Mesendoderm (in vitro differentiated cells): ENCODE measurements around the gene KCNK5.

Source experiments
- DNase-seq: peaks from one replicate; pipeline ENCODE4 v3.0.0; 2013
- H2AK5ac ChIP-seq: 2 replicates; pipeline ENCODE4 v1.6.1; 2013; ENCODE audit warnings: low read length, inconsistent platforms
- H2BK120ac ChIP-seq: 2 replicates; pipeline ENCODE4 v1.6.1; 2013; ENCODE audit warnings: low read depth, mild to moderate bottlenecking, low read length, moderate library complexity, mixed read lengths
- H2BK15ac ChIP-seq: replicated peaks from 2 replicates; pipeline ENCODE4 v1.6.1; 2013; ENCODE audit warnings: low read depth, mild to moderate bottlenecking, moderate library complexity
- H2BK5ac ChIP-seq: 2 replicates; pipeline ENCODE4 v1.6.1; 2013; ENCODE audit warnings: low read length, inconsistent platforms
- H3K18ac ChIP-seq: 2 replicates; pipeline ENCODE4 v1.6.1; 2013; ENCODE audit warnings: mild to moderate bottlenecking, low read length, mixed read lengths
- H3K23ac ChIP-seq: one replicate; pipeline ENCODE4 v1.6.1; 2013; ENCODE audit warnings: low read length
- H3K27ac ChIP-seq: 2 replicates; pipeline ENCODE4 v1.5.1; 2013; ENCODE audit warnings: low read depth, mild to moderate bottlenecking, inconsistent platforms, low read length, moderate library complexity
- H3K27me3 ChIP-seq: 2 replicates; pipeline ENCODE4 v1.6.1; 2013; ENCODE audit warnings: low read length, control low read depth, mild to moderate bottlenecking, inconsistent platforms; ENCODE audit not compliant: insufficient read depth, poor library complexity
- H3K36me3 ChIP-seq: 2 replicates; pipeline ENCODE4 v1.6.1; 2013; ENCODE audit warnings: low read length, inconsistent platforms; ENCODE audit not compliant: control insufficient read depth, insufficient read depth
- H3K4ac ChIP-seq: one replicate; pipeline ENCODE4 v1.6.1; 2013; ENCODE audit warnings: low read depth, mild to moderate bottlenecking, low read length, moderate library complexity
- H3K4me1 ChIP-seq: 2 replicates; pipeline ENCODE4 v1.6.1; 2013; ENCODE audit warnings: low read depth, low read length, inconsistent platforms; ENCODE audit not compliant: control insufficient read depth
- H3K4me2 ChIP-seq: 2 replicates; pipeline ENCODE4 v1.6.1; 2013; ENCODE audit warnings: low read length
- H3K4me3 ChIP-seq: 2 replicates; pipeline ENCODE4 v1.5.1; 2013; ENCODE audit warnings: mild to moderate bottlenecking, low read length
- H3K56ac ChIP-seq: one replicate; pipeline ENCODE4 v1.6.1; 2013; ENCODE audit warnings: low read length
- H3K79me1 ChIP-seq: 2 replicates; pipeline ENCODE4 v1.6.1; 2013; ENCODE audit warnings: low read length, inconsistent platforms
- H3K79me2 ChIP-seq: 2 replicates; pipeline ENCODE4 v1.6.1; 2013; ENCODE audit warnings: mild to moderate bottlenecking, low read length; ENCODE audit not compliant: control insufficient read depth, insufficient read depth
- H3K9ac ChIP-seq: 2 replicates; pipeline ENCODE4 v1.6.1; 2013; ENCODE audit warnings: low read length, inconsistent platforms
- H4K5ac ChIP-seq: one replicate; pipeline ENCODE4 v1.6.1; 2013; ENCODE audit warnings: low read length
- H4K8ac ChIP-seq: one replicate; pipeline ENCODE4 v1.6.1; 2013; ENCODE audit warnings: low read depth, mild to moderate bottlenecking, control low read depth, low read length, moderate library complexity
- WGBS: extraction: QIAGEN DNeasy Blood & Tissue Kit; methylation state at CpG from one replicate; pipeline ENCODE4 v1.1.7; 2013; ENCODE audit warnings: low lambda C conversion rate, missing lambda C conversion rate; ENCODE audit not compliant: insufficient coverage; ENCODE audit errors: extremely low coverage; 5-methylcytosine and 5-hydroxymethylcytosine counted together

The KCNK5 gene

DNA sequence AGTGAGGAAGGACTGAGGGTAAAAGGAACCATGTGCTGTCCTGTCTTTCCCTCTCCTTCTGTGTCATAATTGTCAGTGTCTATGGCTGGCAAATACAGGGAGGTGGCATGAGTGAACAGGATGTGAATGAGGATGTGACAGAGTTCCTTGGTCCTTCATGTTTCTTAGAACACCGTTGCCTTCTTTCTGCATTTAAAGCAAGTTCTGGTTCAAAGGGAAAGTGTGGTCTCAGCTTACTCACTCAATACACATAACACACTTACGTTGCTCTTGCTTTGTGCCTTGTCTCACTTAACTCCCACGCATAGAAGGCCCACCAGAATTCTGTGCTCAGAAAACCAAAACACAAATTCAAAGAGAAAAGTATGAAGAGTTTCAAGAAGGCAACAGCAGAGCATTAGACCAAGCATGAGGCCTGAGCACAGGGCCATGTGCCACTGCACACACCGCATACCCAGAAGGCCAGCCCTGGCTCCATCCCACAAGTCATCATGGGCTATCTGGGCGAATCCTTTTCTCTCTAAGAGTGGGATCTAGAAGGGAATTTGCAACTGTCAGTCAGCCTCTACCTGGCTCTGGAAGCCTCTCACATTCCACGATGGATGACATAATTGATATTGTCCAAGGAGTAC is 75.4 kb downstream of the KCNK5 start:
- Histone ChIP-seq H3K4me3 (no peak overlapping the region), H2BK120ac (no peak overlapping the region), H3K56ac (peak overlapping the region; percentile 17), H3K9ac (no peak overlapping the region), H3K4me1 (no peaks in the 10 kb centered on the region), H2BK15ac (no peak overlapping the region), H3K79me2 (no peaks in the 10 kb centered on the region), H3K23ac (no peak overlapping the region), H4K5ac (no peak overlapping the region), H3K79me1 (no peaks in the 10 kb centered on the region), H3K4me2 (no peak overlapping the region), H3K27me3 (no peaks in the 10 kb centered on the region), H2AK5ac (no peak overlapping the region), H3K36me3 (no peaks in the 10 kb centered on the region), H4K8ac (no peak overlapping the region), H3K18ac (no peak overlapping the region), H3K4ac (no peak overlapping the region), H3K27ac (no peak overlapping the region), H2BK5ac (no peak overlapping the region)
- WGBS, result no CpG with 5 or more reads among the region's 6 CpGs
- DNase-seq, result no peak

DNA sequence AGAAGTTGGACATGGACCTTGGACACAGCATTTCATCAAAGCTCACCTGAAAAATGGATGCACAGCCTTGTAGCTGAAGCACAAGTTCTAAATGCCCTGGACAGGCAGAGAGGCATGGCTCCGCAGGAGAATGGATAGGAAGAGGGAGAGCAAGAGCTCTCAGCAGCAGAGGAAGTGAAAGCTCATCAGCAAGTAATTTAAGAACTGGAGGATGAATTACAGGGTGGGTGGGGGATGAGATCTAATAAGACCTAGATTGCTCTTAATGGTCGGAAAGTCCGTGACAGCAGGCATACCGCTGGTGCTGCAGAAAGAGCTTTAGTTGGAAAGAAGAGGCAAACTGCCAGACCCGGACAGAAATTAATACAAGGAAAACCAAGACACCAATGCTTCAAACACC is 77.0 kb downstream of the KCNK5 start:
- H3K4me1 ChIP-seq, result no peaks in the 10 kb centered on the region
- H3K9ac ChIP-seq, result no peak overlapping the region
- H2AK5ac ChIP-seq, result no peak overlapping the region
- H4K8ac ChIP-seq, result no peak overlapping the region
- H3K27me3 ChIP-seq, result no peaks in the 10 kb centered on the region
- H2BK15ac ChIP-seq, result no peak overlapping the region
- no peak overlapping the region for H3K4ac ChIP-seq
- H3K4me3 ChIP-seq, result no peak overlapping the region
- no peak overlapping the region for H3K56ac ChIP-seq
- no peaks in the 10 kb centered on the region for H3K79me2 ChIP-seq
- no peak overlapping the region for H3K23ac ChIP-seq
- H2BK5ac ChIP-seq, result no peak overlapping the region
- no peak overlapping the region for H3K27ac ChIP-seq
- H3K79me1 ChIP-seq, result no peaks in the 10 kb centered on the region
- no peaks in the 10 kb centered on the region for H3K36me3 ChIP-seq
- no peak for DNase-seq
- WGBS, result no CpG with 5 or more reads among the region's 5 CpGs
- no peak overlapping the region for H4K5ac ChIP-seq
- H3K18ac ChIP-seq, result no peak overlapping the region
- H3K4me2 ChIP-seq, result no peak overlapping the region
- H2BK120ac ChIP-seq, result no peak overlapping the region

DNA sequence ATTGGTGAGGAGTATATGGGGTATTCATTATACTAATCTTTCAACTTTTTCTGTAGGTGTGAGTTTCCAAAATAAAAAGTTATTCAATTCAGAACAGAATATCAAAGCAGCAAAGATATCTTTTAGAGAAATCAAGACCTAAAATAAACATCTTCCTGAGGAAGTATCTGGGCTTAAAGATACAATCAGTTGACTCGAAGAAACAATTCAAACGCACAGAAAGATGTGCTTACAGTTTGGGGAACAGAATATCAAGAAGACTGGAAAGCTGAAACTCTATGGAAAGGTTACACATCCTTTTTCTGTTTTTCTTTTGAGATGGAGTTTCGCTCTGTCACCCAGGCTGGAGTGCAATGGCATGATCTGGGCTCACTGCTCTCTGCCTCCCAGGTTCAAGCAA is 78.1 kb downstream of the KCNK5 start:
- Histone ChIP-seq H3K9ac (no peak overlapping the region), H3K4ac (no peak overlapping the region), H3K27me3 (no peaks in the 10 kb centered on the region), H3K18ac (no peak overlapping the region), H3K27ac (no peak overlapping the region), H2BK120ac (no peak overlapping the region), H3K56ac (no peak overlapping the region), H2AK5ac (no peak overlapping the region), H3K79me1 (no peaks in the 10 kb centered on the region), H3K79me2 (no peaks in the 10 kb centered on the region), H2BK5ac (no peak overlapping the region), H4K8ac (no peak overlapping the region), H2BK15ac (no peak overlapping the region), H3K4me1 (no peaks in the 10 kb centered on the region), H3K4me3 (no peak overlapping the region), H3K4me2 (no peak overlapping the region), H3K36me3 (no peaks in the 10 kb centered on the region), H4K5ac (no peak overlapping the region), H3K23ac (no peak overlapping the region)
- DNase-seq, result no peak
- WGBS, result no CpG with 5 or more reads among the region's 3 CpGs

DNA sequence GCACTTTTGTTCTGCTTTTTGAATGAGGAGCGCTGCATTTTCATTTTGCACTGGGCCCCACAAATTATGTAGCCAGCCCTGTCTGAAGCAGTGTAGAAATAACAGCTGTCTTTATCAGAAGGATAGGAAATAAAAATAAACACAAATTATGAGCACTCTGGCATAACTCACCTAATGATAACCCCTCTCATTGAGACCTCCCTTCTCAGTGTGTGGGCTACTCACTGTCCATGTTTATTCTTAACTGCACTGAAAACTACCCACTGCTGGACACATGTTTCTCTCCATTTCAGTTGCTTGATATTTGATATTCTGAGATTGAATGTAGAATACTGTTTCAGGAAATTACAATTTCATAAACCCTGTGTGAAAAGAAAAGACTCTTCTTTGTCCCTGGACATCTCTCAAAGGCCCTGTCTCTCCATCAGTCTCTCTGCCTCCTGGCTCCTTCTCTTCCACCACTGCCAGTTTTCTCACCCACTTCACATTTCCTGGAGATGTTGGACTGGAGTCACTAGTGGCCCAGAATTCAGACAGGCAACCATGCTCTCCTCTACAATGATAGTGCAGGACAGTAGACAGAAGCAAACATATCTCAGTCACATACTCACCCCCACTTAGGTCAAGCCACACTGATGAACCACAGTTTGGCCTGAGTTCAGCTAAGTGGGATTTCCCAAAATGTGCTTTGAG is 84.6 kb downstream of the KCNK5 start:
- no peaks in the 10 kb centered on the region for H3K36me3 ChIP-seq
- no peak overlapping the region for H2BK120ac ChIP-seq
- no peak overlapping the region for H3K18ac ChIP-seq
- no peak for DNase-seq
- H3K56ac ChIP-seq, result no peak overlapping the region
- H3K9ac ChIP-seq, result no peak overlapping the region
- no peak overlapping the region for H3K4me2 ChIP-seq
- no peak overlapping the region for H3K23ac ChIP-seq
- H3K4me1 ChIP-seq, result no peaks in the 10 kb centered on the region
- no peak overlapping the region for H3K27ac ChIP-seq
- H4K8ac ChIP-seq, result no peak overlapping the region
- no peaks in the 10 kb centered on the region for H3K79me2 ChIP-seq
- H2AK5ac ChIP-seq, result no peak overlapping the region
- no peak overlapping the region for H4K5ac ChIP-seq
- no peak overlapping the region for H3K4ac ChIP-seq
- H3K79me1 ChIP-seq, result no peaks in the 10 kb centered on the region
- H2BK5ac ChIP-seq, result no peak overlapping the region
- no peak overlapping the region for H2BK15ac ChIP-seq
- no peaks in the 10 kb centered on the region for H3K27me3 ChIP-seq
- no CpG with 5 or more reads among the region's 1 CpG for WGBS
- no peak overlapping the region for H3K4me3 ChIP-seq

DNA sequence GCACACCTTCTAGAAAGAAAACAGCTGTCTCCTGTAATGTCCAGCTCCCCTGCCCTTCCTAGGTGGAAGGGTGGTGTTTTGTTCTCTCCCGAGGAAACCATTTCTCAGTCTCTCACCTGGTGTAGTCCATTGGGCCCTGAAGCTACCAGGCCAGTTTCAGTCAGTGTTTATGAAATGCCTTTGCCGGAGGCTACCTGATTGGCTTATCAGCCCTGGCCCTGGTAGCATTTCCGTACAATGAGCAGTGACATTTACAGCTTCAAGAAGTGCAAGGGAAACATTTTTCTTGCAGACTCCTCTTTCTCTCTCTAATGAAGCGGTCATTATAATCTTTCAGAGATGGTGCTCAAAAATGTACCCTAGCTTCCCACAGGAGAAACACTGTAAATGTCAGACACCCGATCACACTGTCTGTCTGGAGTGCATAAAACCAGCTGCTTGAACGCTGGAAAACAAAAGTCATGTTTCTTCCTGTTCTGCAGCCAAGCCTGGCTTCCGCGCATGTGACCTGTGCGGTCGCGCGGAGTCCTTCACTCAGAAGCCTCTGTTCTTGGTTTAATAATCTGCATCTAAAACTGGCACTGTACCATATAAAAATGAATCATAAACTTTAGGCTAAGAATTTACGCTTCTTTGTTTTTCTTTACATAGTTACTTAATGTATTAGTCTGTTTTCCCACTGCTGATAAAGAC is 85.9 kb downstream of the KCNK5 start:
- H3K4me2 ChIP-seq, result no peak overlapping the region
- H3K56ac ChIP-seq, result no peak overlapping the region
- no peaks in the 10 kb centered on the region for H3K79me1 ChIP-seq
- no peak overlapping the region for H2BK5ac ChIP-seq
- no peaks in the 10 kb centered on the region for H3K27me3 ChIP-seq
- H3K23ac ChIP-seq, result no peak overlapping the region
- H3K27ac ChIP-seq, result no peak overlapping the region
- H4K8ac ChIP-seq, result no peak overlapping the region
- H3K36me3 ChIP-seq, result no peaks in the 10 kb centered on the region
- H3K4me3 ChIP-seq, result no peak overlapping the region
- no peaks in the 10 kb centered on the region for H3K4me1 ChIP-seq
- no CpG with 5 or more reads among the region's 13 CpGs for WGBS
- H2BK15ac ChIP-seq, result no peak overlapping the region
- H3K9ac ChIP-seq, result no peak overlapping the region
- DNase-seq, result no peak
- no peak overlapping the region for H2BK120ac ChIP-seq
- H3K4ac ChIP-seq, result no peak overlapping the region
- H2AK5ac ChIP-seq, result no peak overlapping the region
- no peaks in the 10 kb centered on the region for H3K79me2 ChIP-seq
- no peak overlapping the region for H4K5ac ChIP-seq
- H3K18ac ChIP-seq, result no peak overlapping the region
